M059J (cell line): ENCODE results near the gene MDP1. TPM values are rescaled to one million over a fixed set of nuclear protein-coding genes. Genes with fewer than 3 reads are reported as not detected.
A peak's percentile ranks its signal among the peaks of the same experiment; 100 is the strongest.

ENCODE experiments used
- DNase-seq: peaks from one replicate; pipeline ENCODE4 v3.0.0-alpha.2; 2012; ENCODE audit warnings: low read depth
- total RNA-seq: library from RNA; depleted of rRNA; stranded (reverse); fragments of >200 nt; shearing (Covaris generic); gene quantifications from 2 replicates; pipeline ENCODE4 v1.2.3, GENCODE V29; 2014

Gene MDP1
- total RNA-seq, 1 experiment from 2014 or later: 16.9 TPM

GRCh38 chr14:24198814-24199524, 16.9 kb downstream of the MDP1 start:
- no peak for DNase-seq

GRCh38 chr14:24197056-24197450, 18.8 kb downstream of the MDP1 start:
- no peak for DNase-seq

- peak; percentile 34 for DNase-seq
Observed at GRCh38 chr14:24196071-24197055, 19.5 kb downstream of the MDP1 start.

GRCh38 chr14:24195186-24196070, 20.4 kb downstream of the MDP1 start, which contains the start of gene TM9SF1:
TM9SF1 (minus strand) TSS chr14:24195441; CDS start chr14:24195019, 422 bp downstream.
- DNase-seq: peak; percentile 84

- no peak for DNase-seq
Observed at GRCh38 chr14:24194873-24195185, 21.0 kb downstream of the MDP1 start.

GRCh38 chr14:24194186-24194872, 21.5 kb downstream of the MDP1 start:
- DNase-seq: no peak

GRCh38 chr14:24192933-24193332, 22.9 kb downstream of the MDP1 start:
- DNase-seq: no peak

GRCh38 chr14:24190416-24190815, 25.4 kb downstream of the MDP1 start:
- DNase-seq: no peak

- no peak for DNase-seq
Observed at GRCh38 chr14:24189460-24189859, 26.4 kb downstream of the MDP1 start.

- DNase-seq: no peak
Observed at GRCh38 chr14:24189059-24189375, 26.8 kb downstream of the MDP1 start.

- peak; percentile 96 for DNase-seq
Observed at GRCh38 chr14:24188251-24189058, 27.4 kb downstream of the MDP1 start, which contains the start of gene IPO4. IPO4 (minus strand) TSS chr14:24188816; CDS start chr14:24188787, 29 bp downstream.

- DNase-seq: no peak
Observed at GRCh38 chr14:24187539-24187915, 28.3 kb downstream of the MDP1 start.

GRCh38 chr14:24186831-24187538, 28.9 kb downstream of the MDP1 start:
- DNase-seq: no peak

GRCh38 chr14:24185741-24186140, 30.1 kb downstream of the MDP1 start:
- no peak for DNase-seq

GRCh38 chr14:24185026-24185425, 30.8 kb downstream of the MDP1 start:
- DNase-seq: no peak

- no peak for DNase-seq
Observed at GRCh38 chr14:24184104-24184970, 31.5 kb downstream of the MDP1 start.

GRCh38 chr14:24183014-24183481, 32.8 kb downstream of the MDP1 start:
- DNase-seq: no peak

- no peak for DNase-seq
Observed at GRCh38 chr14:24182110-24182882, 33.6 kb downstream of the MDP1 start.
